GM21786 (cell line): ENCODE results near the gene ENOPH1.
"Not testable (repeated sequence)": the region's sequence is repeated elsewhere in the genome, so short reads cannot be mapped to it uniquely, and the experiment has no call there.

Source experiments
- ATAC-seq: cut with Tn5 transposase; IDR thresholded peaks from one replicate; pipeline ENCODE4 v1.9.1; 2021; ENCODE audit not compliant: unreplicated experiment

Gene ENOPH1

DNA sequence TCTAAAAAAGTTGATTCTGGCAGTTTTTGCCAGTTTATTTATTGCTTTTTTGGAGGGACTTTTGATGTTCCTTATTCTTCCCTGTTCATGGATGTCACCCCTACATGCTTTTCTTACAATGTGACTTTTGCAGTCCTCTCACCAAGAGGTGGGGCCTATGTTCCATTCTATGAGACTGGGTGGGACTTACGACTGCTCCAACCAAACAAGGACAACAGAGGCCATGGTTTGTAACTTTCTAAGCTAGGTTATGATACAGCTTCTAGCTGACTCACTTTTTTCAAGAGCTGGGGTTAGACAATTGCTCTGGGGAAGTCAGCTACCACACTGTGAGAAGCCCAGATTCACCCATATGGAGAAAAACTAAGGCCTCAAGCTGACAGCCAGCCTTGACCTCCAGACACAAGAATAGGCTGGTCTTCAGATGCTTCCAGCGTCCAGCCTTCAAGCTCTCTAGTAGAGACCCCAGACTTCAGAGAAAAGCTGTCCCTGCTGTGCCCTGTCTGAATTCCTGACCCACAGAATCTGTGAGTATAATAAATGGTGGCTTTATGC is 39.5 kb downstream of the ENOPH1 start:
- no peak for ATAC-seq

- ATAC-seq: not testable (repeated sequence)
Measured at GRCh38 chr4:82473080-82473479, 42.7 kb downstream of the ENOPH1 start.

DNA sequence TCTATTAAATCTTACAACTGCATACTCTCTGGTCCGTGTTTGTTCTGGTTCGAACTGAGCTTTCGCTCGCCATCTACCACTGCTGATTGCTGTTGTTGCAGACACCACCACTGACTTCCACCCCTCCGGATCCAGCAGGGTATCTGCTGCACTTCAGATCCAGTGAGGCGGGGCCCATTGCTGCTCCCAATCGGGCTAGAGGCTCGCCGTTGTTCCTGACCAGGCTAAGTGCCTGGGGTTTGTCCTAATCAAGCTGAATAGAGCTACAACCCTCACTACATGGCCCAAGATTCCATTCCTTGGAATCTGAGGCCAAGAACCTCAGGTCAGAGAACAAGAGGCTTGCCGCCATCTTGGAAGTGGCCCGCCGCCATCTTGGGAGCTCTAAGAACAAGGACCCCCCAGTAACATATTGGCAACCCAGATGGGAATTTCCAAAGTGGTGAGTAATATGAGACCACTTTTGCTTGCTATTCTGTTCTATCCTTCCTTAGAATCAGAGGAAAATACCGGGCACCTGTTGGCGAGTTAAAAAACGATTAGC is 43.3 kb downstream of the ENOPH1 start:
- no peak for ATAC-seq

GRCh38 chr4:82475931-82476330 is 45.5 kb downstream of the ENOPH1 start:
- ATAC-seq: not testable (repeated sequence)

DNA sequence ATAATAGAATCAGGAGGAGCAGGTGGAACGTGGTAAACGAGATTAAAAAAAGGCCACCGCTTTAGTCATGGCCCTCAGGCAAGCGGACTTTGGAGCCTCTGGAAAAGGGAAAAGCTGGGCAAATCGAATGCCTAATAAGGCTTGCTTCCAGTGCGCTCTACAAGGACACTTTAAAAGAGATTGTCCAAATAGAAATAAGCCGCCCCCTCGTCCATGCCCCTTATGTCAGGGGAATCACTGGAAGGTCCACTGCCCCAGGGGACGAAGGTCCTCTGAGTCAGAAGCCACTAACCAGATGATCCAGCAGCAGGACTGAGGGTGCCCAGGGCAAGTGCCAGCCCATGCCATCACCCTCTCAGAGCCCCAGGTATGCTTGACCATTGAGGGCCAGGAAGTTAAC is 47.1 kb downstream of the ENOPH1 start:
- ATAC-seq: not testable (repeated sequence)

DNA sequence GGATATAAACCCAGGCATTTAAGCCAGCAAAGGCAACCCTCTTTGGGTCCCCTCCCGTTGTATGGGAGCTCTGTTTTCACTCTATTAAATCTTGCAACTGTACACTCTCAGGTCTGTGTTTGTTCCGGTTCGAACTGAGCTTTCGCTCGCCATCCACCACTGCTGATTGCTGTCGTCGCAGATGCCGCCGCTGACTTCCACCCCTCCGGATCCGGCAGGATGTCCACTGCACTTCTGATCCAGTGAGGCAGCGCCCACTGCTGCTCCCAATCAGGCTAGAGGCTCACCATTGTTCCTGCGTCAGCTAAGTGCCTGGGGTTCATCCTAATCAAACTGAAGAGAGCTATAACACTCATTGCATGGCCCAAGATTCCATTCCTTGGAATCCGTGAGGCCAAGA is 49.2 kb downstream of the ENOPH1 start:
- ATAC-seq: no peak

- no peak for ATAC-seq
Measured at GRCh38 chr4:82480771-82481505, 50.5 kb downstream of the ENOPH1 start.

DNA sequence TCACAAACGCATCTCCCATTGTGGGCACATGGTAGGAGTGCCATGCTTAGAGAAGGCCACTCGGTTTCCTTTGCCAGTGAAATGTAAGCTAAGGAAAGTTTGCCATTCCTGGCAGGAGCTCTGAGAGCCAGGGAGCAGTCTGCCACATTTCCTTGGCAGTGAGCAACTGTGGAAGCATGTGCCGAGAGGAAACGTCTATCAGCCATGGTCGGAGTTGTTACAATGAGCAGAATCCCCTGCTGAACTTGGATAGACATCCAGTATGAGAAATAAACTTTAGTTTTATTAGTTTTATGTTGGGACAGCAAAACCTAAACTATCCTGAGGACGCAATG is 51.1 kb downstream of the ENOPH1 start:
- ATAC-seq: no peak

DNA sequence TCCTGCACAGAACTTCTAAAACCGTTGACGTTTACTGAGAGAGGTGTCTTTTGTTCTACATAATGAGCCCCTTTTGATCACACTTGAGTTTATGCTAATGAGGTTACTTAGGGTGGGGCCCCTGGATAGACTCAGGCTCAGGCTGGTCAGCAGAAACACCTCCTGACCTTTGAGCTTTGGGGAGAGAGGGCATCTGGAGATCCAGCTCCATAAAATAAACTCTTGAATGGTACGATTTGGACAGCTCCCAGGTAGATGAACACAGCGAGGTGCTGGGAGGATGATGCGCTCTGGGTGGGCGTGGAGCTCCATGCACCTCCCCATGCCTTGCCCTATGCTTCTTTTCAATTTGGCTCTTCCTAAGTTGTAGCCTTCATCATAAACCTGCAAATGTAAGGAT is 52.0 kb downstream of the ENOPH1 start:
- ATAC-seq: no peak

- no peak for ATAC-seq
Measured at GRCh38 chr4:82484996-82485783, 54.8 kb downstream of the ENOPH1 start.

DNA sequence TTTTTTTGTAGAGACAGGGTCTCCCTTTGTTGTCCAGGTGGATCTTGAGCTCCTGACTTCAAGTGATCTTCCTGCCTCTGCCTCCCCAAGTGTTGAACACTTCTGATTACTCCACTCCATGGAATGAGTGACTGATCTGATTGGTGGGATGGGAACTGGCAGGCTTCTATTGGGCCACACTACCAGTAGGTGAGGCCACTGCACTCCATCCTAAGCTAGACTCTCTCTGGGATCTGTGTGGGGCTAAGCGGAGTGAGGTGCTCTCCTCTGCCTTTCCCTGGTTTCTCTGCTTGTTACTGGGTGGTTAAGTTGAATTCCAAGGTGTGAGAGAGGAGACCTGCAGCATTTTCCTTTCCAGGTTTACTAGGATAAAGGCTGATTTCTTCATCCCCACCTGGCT is 58.7 kb downstream of the ENOPH1 start:
- no peak for ATAC-seq

GRCh38 chr4:82489987-82490386 is 59.6 kb downstream of the ENOPH1 start:
- ATAC-seq: no peak

DNA sequence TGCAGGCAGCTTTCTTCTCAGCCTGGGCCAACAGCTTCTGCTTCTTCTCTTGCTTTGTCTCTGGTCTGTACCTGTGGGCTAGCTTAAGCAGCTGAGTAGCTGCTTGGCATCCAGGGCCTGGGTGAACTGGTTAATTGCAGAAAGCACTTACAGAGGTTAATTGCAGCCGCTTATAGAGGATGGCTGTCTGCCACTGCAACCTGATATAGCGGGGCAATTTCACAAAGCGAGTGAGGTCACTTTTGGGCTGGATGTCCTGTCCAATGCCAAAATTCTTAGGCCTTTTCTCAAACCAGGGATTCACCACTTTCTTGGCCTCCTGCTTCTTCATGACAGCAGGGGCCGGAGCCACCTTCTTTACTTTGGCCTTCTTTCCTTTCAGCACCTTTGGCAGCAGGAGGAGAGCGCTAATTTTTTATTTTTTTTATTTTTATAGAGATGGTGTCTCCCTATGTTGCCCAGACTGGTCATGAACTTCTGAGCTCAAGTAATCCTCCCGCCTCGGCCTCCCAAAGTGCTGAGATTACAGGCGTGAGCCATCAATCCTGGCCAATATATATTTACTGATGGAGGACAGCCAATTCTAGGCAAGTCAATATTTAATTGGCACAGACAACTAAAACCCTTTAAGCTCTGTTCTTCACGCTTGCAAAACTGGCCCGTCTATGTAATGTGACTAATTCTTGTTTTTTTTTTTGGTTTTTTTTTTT is 61.0 kb downstream of the ENOPH1 start:
- no peak for ATAC-seq

- ATAC-seq: no peak
Measured at GRCh38 chr4:82493721-82494425, 63.5 kb downstream of the ENOPH1 start.

DNA sequence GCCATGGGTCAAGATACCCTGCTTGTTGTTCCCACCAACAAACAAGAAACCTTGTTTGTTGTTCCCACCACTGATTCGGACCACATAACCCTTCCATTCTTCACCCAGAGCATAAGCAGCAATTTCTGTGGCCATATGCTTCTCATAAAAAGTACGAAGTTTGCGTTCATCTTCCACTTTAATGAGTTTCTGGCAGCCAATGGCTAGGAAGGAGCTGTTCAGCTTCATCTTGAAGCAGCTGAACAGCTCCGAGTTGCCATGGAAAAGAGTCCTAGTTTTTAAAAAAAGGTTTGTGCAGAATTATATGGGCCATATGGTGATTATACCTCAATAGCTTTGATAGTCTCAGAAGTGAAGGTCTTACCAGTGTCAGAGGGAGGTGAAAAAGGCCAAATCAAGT is 65.3 kb downstream of the ENOPH1 start:
- no peak for ATAC-seq

DNA sequence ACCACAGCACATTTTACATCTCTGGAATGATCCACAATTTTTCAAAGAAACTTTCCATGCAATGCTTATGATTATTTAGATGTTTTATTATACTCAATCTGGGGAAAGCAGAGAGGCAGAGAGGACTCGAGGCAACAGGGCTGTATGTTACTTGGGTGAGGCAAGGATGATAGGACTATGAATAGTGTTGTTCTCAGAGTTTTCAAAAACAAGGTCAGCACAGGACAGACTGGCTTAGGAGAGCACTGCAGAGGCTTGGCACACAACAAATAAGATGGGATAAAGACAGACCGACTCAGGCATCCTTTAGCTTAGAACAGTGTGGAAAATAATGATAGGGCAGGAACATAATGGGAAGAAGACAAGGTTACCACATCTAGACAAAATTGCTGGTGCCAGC is 66.0 kb downstream of the ENOPH1 start:
- ATAC-seq: no peak

- no peak for ATAC-seq
Measured at GRCh38 chr4:82499738-82500434, 69.5 kb downstream of the ENOPH1 start.

DNA sequence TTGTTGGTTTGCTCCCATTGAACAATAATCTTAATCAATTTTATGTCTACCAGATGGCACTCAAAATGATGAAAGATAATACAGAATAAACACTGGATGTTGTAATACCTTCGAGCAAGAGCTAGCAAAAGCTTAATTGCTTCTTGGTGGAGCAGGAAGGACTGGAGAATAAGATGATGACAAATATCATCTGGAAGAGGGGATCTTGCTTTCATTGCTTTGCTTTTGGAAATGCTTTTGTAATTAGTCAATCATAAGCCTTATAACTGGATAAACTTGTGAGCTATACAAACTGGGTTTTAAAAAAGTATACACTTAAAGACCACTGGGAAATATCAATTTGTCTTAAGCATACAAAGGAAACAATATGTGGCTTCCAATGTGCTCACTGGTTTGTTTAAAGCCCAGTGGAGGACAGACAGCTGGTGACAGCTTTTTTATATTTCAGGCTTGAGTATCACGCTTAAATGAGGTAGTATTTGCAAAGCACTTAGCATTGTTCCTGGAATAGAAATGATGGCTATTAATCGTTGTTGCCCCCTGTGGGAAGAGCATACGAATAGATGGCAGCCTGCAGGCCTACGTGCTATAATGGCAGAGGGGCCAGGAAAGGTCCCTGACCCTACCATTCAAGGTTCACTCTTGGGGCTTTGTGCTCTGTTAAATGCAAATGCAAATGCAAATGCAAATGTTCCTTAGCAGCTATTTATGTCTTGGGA is 70.2 kb downstream of the ENOPH1 start:
- no peak for ATAC-seq

DNA sequence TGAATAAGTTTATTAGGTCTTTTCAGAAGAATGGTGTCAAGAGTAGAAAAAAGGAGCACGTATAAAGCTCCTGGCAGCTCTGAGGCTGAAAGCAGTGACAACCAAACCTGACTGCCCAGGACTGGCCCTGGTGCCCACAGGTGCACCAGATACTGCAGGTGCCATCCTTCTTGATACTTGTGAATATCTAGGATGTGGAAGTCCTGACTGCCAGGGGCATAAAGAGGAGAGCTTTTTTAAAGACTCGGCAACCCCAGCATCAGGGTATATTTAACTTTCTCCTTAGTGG is 70.7 kb downstream of the ENOPH1 start:
- no peak for ATAC-seq

- ATAC-seq: no peak
Measured at GRCh38 chr4:82508011-82508410, 77.6 kb downstream of the ENOPH1 start.
